Adrenal gland (tissue), 12 donors: Measurements from ENCODE around the gene SLAMF9. TPM values are rescaled to one million over a fixed set of nuclear protein-coding genes. Genes with fewer than 3 reads are reported as not detected.

Source experiments
- DNase-seq, 7 donors: peaks; one replicate each; pipeline ENCODE4 v3.0.0-alpha.2; 2019 to 2020
- H3K27ac ChIP-seq, 5 donors: fragments of 200-600 bp; sonication (generic) in 4 of 5; 1 replicate in 3 of 5; 2 replicates in 2 of 5; pipeline versions ENCODE4 v1.5.1 to v1.8.0; 2016 to 2020; ENCODE audit warnings: mild to moderate bottlenecking in 1 of 5
- H3K27me3 ChIP-seq: fragments of 200-600 bp; 2 replicates; pipeline ENCODE4 v1.8.0; 2021
- H3K36me3 ChIP-seq, 2 donors: fragments of 200-600 bp; replicated peaks in 1 of 2; 1 replicate in 1 of 2; 2 replicates in 1 of 2; pipeline versions ENCODE4 v1.5.1 to v1.8.0; 2018 to 2022
- H3K4me1 ChIP-seq, 2 donors: fragments of 200-600 bp; replicated peaks in 1 of 2; 1 replicate in 1 of 2; 2 replicates in 1 of 2; pipeline versions ENCODE4 v1.5.1 to v1.8.0; 2018 to 2021
- H3K4me3 ChIP-seq, 4 donors: fragments of 200-600 bp; sonication (generic) in 3 of 4; one replicate each; pipeline ENCODE4 v1.5.1; 2016 to 2018
- H3K9me3 ChIP-seq, 3 donors: fragments of 200-600 bp; sonication (generic) in 1 of 3; replicated peaks in 1 of 3; 1 replicate in 2 of 3; 2 replicates in 1 of 3; pipeline versions ENCODE4 v1.5.1 to v1.8.0; 2016 to 2021
- POLR2A ChIP-seq, 2 donors: fragments of 450-650 bp; IDR thresholded peaks; one replicate each; pipeline ENCODE4 v1.6.1; 2017; ENCODE audit warnings: antibody characterized with exemption in 2 of 2, mild to moderate bottlenecking in 2 of 2, moderate library complexity in 1 of 2
- WGBS, 4 donors: extraction: QIAGEN DNeasy Blood & Tissue Kit in 2 of 4; methylation state at CpG; one replicate each; pipeline versions ENCODE4 v1.1.5 to v1.1.7; 2013 to 2017; 5-methylcytosine and 5-hydroxymethylcytosine counted together
- intact Hi-C, 2 donors: fragments of 100-400 bp; cut with DNase I; formaldehyde crosslinking; loops; one replicate each; pipeline versions ENCODE4 v1.14.1 to v1.15.0; 2022 to 2023
- polyA plus RNA-seq, 3 donors: library from polyadenylated mRNA; stranded (reverse); fragments of 200-250 nt in 2 of 3; fragments of 350-450 nt in 1 of 3; fragmentation: Illumina TruSeq in 1 of 3; extraction: RNeasy Lipid Tissue Mini Kit (QIAGEN cat#74804) in 1 of 3; gene quantifications; one replicate each; pipeline ENCODE4 v1.2.3, GENCODE V29; 2013 to 2014
- total RNA-seq, 9 donors: library from RNA; depleted of rRNA in 4 of 9; stranded (reverse); fragments of >200 nt in 4 of 9; fragments of 120-200 nt in 1 of 9; fragmentation: NEBNext Ultra II Directional in 1 of 9; extraction: Animal tissue kit (Norgen Biotek cat#: 25700) in 1 of 9; gene quantifications; one replicate each; pipeline versions ENCODE4 v1.1.0 to v1.2.4, GENCODE V29; 2013 to 2023
- TF ChIP-seq, protein P1 (sequence below), 6 experiments: fragments of 450-650 bp in 4 of 6; fragments of 200-600 bp in 2 of 6; sonication (generic) in 1 of 6; IDR thresholded peaks; 1 replicate in 5 of 6; 2 replicates in 1 of 6; pipeline versions ENCODE4 v1.5.1 to v1.8.0; 2016 to 2021; ENCODE audit warnings: antibody characterized with exemption in 6 of 6, mild to moderate bottlenecking in 2 of 6, moderate library complexity in 1 of 6
- donor health status: healthy with polysubstance abuse.
- donor health status: Bipolar disorder and iron deficiency.
- donor health status: DM: yes; HTN: yes; CAD: no.
- donor health status: DM: no; HTN: no; CAD: no.
- donor health status: DM: no; HTN: no; CAD: no.
- donor health status: DM: yes; HTN: yes; CAD: no.

SLAMF9 gene
- total and polyA plus RNA-seq, 12 donors = not detected

DNA sequence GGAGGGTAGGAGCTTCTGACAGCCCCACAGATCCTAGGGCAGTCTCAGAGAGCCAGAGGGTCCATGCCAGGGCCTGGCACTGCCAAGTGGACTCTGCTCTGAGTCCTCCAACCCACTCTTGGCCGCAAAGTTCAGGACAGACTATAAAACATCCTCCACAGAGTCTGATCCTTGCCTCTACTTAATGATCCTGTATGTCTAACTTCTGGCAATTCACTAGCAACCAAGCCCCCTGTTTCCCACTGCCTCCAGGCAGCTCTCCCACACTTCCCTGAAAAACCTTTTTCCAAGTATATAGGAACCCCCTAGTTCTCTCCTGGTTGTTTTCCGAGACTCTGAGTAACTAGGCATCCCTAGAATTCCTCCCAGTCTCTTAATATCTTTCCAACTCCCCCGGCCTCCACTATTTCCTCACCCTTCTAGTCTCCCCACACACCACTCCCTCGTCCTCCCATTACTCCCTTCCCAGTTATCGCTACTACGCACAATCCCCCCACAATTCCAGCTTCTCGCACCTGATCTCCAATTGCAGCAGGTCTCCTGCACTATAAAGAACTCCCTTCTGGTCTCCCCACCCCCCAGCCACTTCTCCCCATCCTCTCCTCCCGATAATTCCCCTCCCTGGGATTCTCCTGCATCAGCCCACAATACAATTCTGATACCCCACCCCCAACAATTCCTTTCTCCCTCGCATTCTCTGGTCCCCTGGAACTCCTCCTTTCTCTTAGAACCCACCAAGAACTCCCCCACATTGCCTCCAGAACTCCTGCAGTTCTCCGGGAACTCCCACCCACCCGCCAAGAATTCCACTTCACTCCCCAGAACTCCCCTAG is 9.2 kb downstream of the SLAMF9 start:
- H3K4me1 ChIP-seq = peaks cover 0 to 10% of the 10 kb centered on the region in 2 donors
- TF ChIP-seq POLR2A (IDR thresholded peaks at IDR 0.05) = no peak
- TF ChIP-seq, protein P1, sequence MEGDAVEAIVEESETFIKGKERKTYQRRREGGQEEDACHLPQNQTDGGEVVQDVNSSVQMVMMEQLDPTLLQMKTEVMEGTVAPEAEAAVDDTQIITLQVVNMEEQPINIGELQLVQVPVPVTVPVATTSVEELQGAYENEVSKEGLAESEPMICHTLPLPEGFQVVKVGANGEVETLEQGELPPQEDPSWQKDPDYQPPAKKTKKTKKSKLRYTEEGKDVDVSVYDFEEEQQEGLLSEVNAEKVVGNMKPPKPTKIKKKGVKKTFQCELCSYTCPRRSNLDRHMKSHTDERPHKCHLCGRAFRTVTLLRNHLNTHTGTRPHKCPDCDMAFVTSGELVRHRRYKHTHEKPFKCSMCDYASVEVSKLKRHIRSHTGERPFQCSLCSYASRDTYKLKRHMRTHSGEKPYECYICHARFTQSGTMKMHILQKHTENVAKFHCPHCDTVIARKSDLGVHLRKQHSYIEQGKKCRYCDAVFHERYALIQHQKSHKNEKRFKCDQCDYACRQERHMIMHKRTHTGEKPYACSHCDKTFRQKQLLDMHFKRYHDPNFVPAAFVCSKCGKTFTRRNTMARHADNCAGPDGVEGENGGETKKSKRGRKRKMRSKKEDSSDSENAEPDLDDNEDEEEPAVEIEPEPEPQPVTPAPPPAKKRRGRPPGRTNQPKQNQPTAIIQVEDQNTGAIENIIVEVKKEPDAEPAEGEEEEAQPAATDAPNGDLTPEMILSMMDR (IDR thresholded peaks at IDR 0.05) = no peak
- H3K27me3 ChIP-seq = peaks cover 24% of the 10 kb centered on the region
- no peaks in the 10 kb centered on the region for H3K9me3 ChIP-seq
- 24 to 27% (median 25%) methylated on average over 11 of the region's 11 CpGs for WGBS, 4 donors
- H3K4me3 ChIP-seq = no peak overlapping the region
- H3K27ac ChIP-seq = no peak overlapping the region
- intact Hi-C loops = loop anchor here in 1 of 2 donors (10.0 kb wide), 1 partner anchor 150 kb away; the partner anchor contains the start of gene IGSF8
- no peak for DNase-seq
- no peaks in the 10 kb centered on the region for H3K36me3 ChIP-seq

DNA sequence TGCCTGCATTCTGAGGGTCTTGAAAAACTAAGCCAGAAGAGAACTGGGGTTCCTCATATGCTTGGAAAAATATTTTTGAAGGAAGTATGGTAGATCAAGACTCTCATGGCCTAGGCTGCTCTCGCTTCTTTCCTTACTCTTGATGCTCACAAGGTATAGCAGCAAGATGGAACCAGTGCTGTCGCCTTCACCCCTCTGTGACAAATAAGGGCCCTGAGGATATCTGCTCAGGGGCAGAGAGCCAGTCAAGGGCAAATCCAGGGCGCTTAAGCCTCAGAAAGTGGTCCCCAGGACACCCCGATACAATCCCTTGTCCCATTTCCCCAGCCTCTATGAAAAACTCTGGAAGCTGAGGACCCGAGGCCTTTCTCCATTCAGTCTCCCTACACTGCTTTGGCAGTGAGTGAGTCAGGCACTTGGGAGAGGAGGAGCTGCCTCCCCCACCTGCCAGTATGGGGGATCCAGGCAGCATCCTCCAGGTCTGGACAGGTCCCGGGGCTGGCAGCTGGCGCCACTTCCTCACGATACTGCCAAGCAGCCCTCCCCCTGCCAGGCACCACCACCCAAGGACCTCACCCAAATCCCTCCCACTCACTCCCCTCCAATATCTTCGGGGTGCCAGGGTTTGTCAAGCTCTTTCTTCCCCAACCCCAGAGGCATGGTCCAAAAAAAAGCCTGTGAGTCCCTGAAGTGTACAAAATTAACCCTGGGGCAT is 10.0 kb downstream of the SLAMF9 start:
- intact Hi-C loops = loop anchor here in 1 of 2 donors (10.0 kb wide), 1 partner anchor 151 kb away; the partner anchor contains the start of gene IGSF8
- Histone ChIP-seq H3K36me3 (no peaks in the 10 kb centered on the region), H3K27me3 (peaks cover 24% of the 10 kb centered on the region), H3K4me3 (no peak overlapping the region), H3K4me1 (peaks cover 0 to 10% of the 10 kb centered on the region in 2 donors), H3K27ac (no peak overlapping the region), H3K9me3 (no peaks in the 10 kb centered on the region)
- TF ChIP-seq, protein P1 (IDR thresholded peaks at IDR 0.05) = no peak
- no peak for TF ChIP-seq POLR2A (IDR thresholded peaks at IDR 0.05)
- DNase-seq = no peak
- 66 to 89% (median 81%) methylated on average over 9 of the region's 9 CpGs for whole genome bisulfite sequencing, 4 donors

DNA sequence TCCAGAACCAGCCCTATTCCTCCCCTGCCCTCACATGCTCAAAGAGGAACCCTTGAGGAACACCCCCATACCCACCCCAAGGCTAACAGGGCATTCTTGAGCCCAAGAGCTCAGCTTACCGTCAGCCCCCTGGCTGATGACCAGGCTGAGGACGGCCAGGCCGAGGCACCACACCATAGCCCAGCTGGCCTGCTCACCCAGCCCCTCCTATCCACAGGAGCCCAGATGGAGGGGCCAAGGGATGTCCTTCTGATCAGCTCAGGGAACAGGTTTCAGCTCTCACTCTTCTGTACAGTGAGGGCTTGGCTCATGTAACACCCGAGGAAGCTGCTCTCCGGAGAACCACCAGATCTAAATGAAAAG is 10.8 kb downstream of the SLAMF9 start:
- Histone ChIP-seq H3K36me3 (no peaks in the 10 kb centered on the region), H3K9me3 (no peaks in the 10 kb centered on the region), H3K27ac (no peak overlapping the region), H3K4me1 (peaks cover 0 to 10% of the 10 kb centered on the region in 2 donors), H3K27me3 (peaks cover 24% of the 10 kb centered on the region), H3K4me3 (no peak overlapping the region)
- DNase-seq = no peak
- intact Hi-C loops = loop anchor here in 1 of 2 donors (10.0 kb wide), 1 partner anchor 152 kb away; the partner anchor contains the start of gene IGSF8
- 71 to 87% (median 85%) methylated on average over 5 of the region's 5 CpGs for WGBS, 4 donors
- no peak for TF ChIP-seq POLR2A (IDR thresholded peaks at IDR 0.05)
- TF ChIP-seq, protein P1 (IDR thresholded peaks at IDR 0.05) = no peak

DNA sequence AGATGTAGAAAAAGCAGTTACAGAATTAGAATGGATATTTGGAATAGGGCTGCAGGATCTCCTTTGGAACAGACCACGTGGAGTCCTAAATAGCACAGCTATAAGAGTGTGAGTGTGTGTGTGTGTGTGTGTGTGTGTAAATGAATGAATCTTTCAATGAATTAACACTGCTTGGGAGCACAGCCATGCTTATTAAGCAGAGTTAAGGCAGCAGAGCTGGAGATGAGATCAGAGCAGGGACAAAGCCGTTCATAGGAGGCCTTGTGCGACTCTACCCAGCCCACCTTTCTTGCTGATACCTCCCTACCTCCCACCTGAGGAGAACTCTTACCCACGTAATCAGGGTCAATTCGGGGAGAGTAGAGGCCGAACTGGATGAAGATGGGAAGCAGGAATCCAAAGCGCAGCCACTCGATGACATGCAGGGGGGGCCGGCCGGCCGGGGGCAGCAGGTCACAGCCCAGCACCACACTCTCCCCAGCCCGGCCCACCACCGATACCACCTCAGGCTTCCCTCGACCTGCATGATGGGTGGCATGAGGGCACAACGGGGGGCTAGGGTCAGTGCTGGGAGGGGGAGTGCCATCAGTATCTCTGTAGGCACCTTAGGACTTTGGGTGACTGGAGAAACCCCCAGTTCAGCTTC is 11.3 kb downstream of the SLAMF9 start:
- H3K9me3 ChIP-seq = no peaks in the 10 kb centered on the region
- no peak overlapping the region for H3K4me3 ChIP-seq
- intact Hi-C loops = loop anchor here in 1 of 2 donors (10.0 kb wide), 1 partner anchor 152 kb away; the partner anchor contains the start of gene IGSF8
- no peak for DNase-seq
- H3K4me1 ChIP-seq = peaks cover 0 to 10% of the 10 kb centered on the region in 2 donors
- peaks cover 24% of the 10 kb centered on the region for H3K27me3 ChIP-seq
- no peaks in the 10 kb centered on the region for H3K36me3 ChIP-seq
- 77 to 86% (median 82%) methylated on average over 14 to 15 of the region's 15 CpGs for WGBS, 4 donors
- no peak overlapping the region for H3K27ac ChIP-seq
- no peak for TF ChIP-seq POLR2A (IDR thresholded peaks at IDR 0.05)
- TF ChIP-seq, protein P1 (IDR thresholded peaks at IDR 0.05) = no peak
